GM19099 (cell line): Measurements from ENCODE around the gene ESRRA.

ENCODE experiments used
- POLR2A ChIP-seq: IDR thresholded peaks from 3 replicates; pipeline ENCODE4 v1.6.1; 2011; ENCODE audit warnings: low read depth; ENCODE audit not compliant: insufficient read length; ENCODE audit errors: extremely low read depth

Gene ESRRA

GRCh38 chr11:64341851-64342791 lies 36.8 kb downstream of the ESRRA start:
- TF ChIP-seq POLR2A: no peak

- TF ChIP-seq POLR2A: no peak
Measured at GRCh38 chr11:64342869-64343745, 37.8 kb downstream of the ESRRA start.

- TF ChIP-seq POLR2A: no peak
Measured at GRCh38 chr11:64343767-64344559, 38.6 kb downstream of the ESRRA start.

GRCh38 chr11:64344787-64345186 lies 39.5 kb downstream of the ESRRA start:
- TF ChIP-seq POLR2A: no peak

- no peak for TF ChIP-seq POLR2A
Measured at GRCh38 chr11:64347193-64347867, 42.0 kb downstream of the ESRRA start.

- TF ChIP-seq POLR2A: no peak
Measured at GRCh38 chr11:64348383-64349024, 43.2 kb downstream of the ESRRA start.

GRCh38 chr11:64349025-64349387 lies 43.7 kb downstream of the ESRRA start:
- no peak for TF ChIP-seq POLR2A

- no peak for TF ChIP-seq POLR2A
Measured at GRCh38 chr11:64349404-64349803, 44.1 kb downstream of the ESRRA start.

- TF ChIP-seq POLR2A: no peak
Measured at GRCh38 chr11:64351136-64351631, 45.9 kb downstream of the ESRRA start.

GRCh38 chr11:64352099-64352994 lies 47.0 kb downstream of the ESRRA start:
- TF ChIP-seq POLR2A: no peak

GRCh38 chr11:64352995-64353714 lies 47.8 kb downstream of the ESRRA start:
- TF ChIP-seq POLR2A: no peak
